Putamen (tissue), 1 donor: Measurements from ENCODE around the gene KCNMA1.

Experiments used
- DNase-seq: peaks from one replicate; pipeline ENCODE4 v3.0.0-alpha.2; 2016; ENCODE audit warnings: low spot score

KCNMA1 gene

GRCh38 chr10:77485847-77486246 is 151.8 kb downstream of the KCNMA1 start:
- no peak for DNase-seq

GRCh38 chr10:77482072-77482471 is 155.5 kb downstream of the KCNMA1 start:
- DNase-seq, result no peak

- DNase-seq, result no peak
These were observed 158.0 kb downstream of the KCNMA1 start for GRCh38 chr10:77479586-77479985.

- DNase-seq, result no peak
These were observed 158.6 kb downstream of the KCNMA1 start for GRCh38 chr10:77478962-77479359.

- no peak for DNase-seq
These were observed 159.2 kb downstream of the KCNMA1 start for GRCh38 chr10:77478247-77478961.

- no peak for DNase-seq
These were observed 162.1 kb downstream of the KCNMA1 start for GRCh38 chr10:77475522-77475921.

- no peak for DNase-seq
These were observed 162.7 kb downstream of the KCNMA1 start for GRCh38 chr10:77474939-77475338.

- DNase-seq, result no peak
These were observed 163.2 kb downstream of the KCNMA1 start for GRCh38 chr10:77474386-77474785.

GRCh38 chr10:77472146-77472545 is 165.5 kb downstream of the KCNMA1 start:
- DNase-seq, result no peak

- DNase-seq, result no peak
These were observed 166.5 kb downstream of the KCNMA1 start for GRCh38 chr10:77471069-77471536.

- no peak for DNase-seq
These were observed 170.1 kb downstream of the KCNMA1 start for GRCh38 chr10:77467422-77467963.

- DNase-seq, result no peak
These were observed 173.5 kb downstream of the KCNMA1 start for GRCh38 chr10:77463967-77464745.

GRCh38 chr10:77463499-77463898 is 174.1 kb downstream of the KCNMA1 start:
- peak; percentile 58 for DNase-seq

GRCh38 chr10:77461636-77462296 is 175.8 kb downstream of the KCNMA1 start:
- DNase-seq, result no peak

GRCh38 chr10:77459905-77460304 is 177.7 kb downstream of the KCNMA1 start:
- no peak for DNase-seq

- no peak for DNase-seq
These were observed 178.5 kb downstream of the KCNMA1 start for GRCh38 chr10:77458986-77459590.

GRCh38 chr10:77457721-77458120 is 179.9 kb downstream of the KCNMA1 start:
- no peak for DNase-seq

GRCh38 chr10:77457266-77457665 is 180.3 kb downstream of the KCNMA1 start:
- no peak for DNase-seq

- no peak for DNase-seq
These were observed 181.2 kb downstream of the KCNMA1 start for GRCh38 chr10:77456414-77456813.

GRCh38 chr10:77455561-77455960 is 182.0 kb downstream of the KCNMA1 start:
- DNase-seq, result no peak

- DNase-seq, result no peak
These were observed 184.6 kb downstream of the KCNMA1 start for GRCh38 chr10:77452952-77453564.

- DNase-seq, result no peak
These were observed 185.7 kb downstream of the KCNMA1 start for GRCh38 chr10:77451886-77452285.
